Loucy (cell line): Measurements from ENCODE around the gene LTBP2.
A peak's percentile ranks its signal among the peaks of the same experiment; 100 is the strongest.

Experiments used
- H2AFZ ChIP-seq: fragments of 200-600 bp; sonication (generic); 2 replicates; pipeline ENCODE4 v1.6.0; 2016; ENCODE audit warnings: antibody characterized with exemption, mild to moderate bottlenecking, low read length, moderate library complexity
- H3F3A ChIP-seq: fragments of 200-600 bp; 2 replicates; pipeline ENCODE4 v1.6.0; 2016; ENCODE audit warnings: antibody characterized with exemption, low read depth, mild to moderate bottlenecking
- H3K27me3 ChIP-seq: fragments of 200-600 bp; sonication (generic); 2 replicates; pipeline ENCODE4 v1.6.1; 2014; ENCODE audit warnings: low read length, mild to moderate bottlenecking; ENCODE audit not compliant: insufficient read depth, poor library complexity, severe bottlenecking
- H3K36me3 ChIP-seq: fragments of 200-600 bp; sonication (generic); 2 replicates; pipeline ENCODE4 v1.6.1; 2016; ENCODE audit warnings: low read length; ENCODE audit not compliant: insufficient read depth
- H3K4me1 ChIP-seq: fragments of 200-600 bp; sonication (generic); 2 replicates; pipeline ENCODE4 v1.5.1; 2014; ENCODE audit warnings: low read length, mild to moderate bottlenecking; ENCODE audit not compliant: insufficient read depth, poor library complexity, severe bottlenecking
- H3K4me2 ChIP-seq: fragments of 200-600 bp; sonication (generic); 2 replicates; pipeline ENCODE4 v1.6.0; 2014; ENCODE audit warnings: antibody characterized with exemption, low read length, low read depth, mild to moderate bottlenecking; ENCODE audit not compliant: poor library complexity, severe bottlenecking
- H3K4me3 ChIP-seq: fragments of 200-600 bp; sonication (generic); 2 replicates; pipeline ENCODE4 v1.5.1; 2014; ENCODE audit warnings: low read length, mild to moderate bottlenecking, mixed read lengths; ENCODE audit not compliant: poor library complexity, severe bottlenecking
- H3K79me2 ChIP-seq: fragments of 200-600 bp; sonication (generic); 2 replicates; pipeline ENCODE4 v1.6.1; 2014; ENCODE audit warnings: low read length; ENCODE audit not compliant: insufficient read depth
- H3K9ac ChIP-seq: fragments of 200-600 bp; sonication (generic); 2 replicates; pipeline ENCODE4 v1.6.0; 2014; ENCODE audit warnings: mild to moderate bottlenecking, low read depth, low read length, moderate library complexity; ENCODE audit not compliant: poor library complexity, severe bottlenecking
- H3K9me2 ChIP-seq: fragments of 200-600 bp; sonication (generic); replicated peaks from 2 replicates; pipeline ENCODE4 v1.6.1; 2016; ENCODE audit warnings: low read depth, low read length, mixed read lengths
- H3K9me3 ChIP-seq: fragments of 200-600 bp; sonication (generic); 2 replicates; pipeline ENCODE4 v1.6.1; 2014; ENCODE audit warnings: mild to moderate bottlenecking, antibody characterized with exemption, low read length, low read depth; ENCODE audit not compliant: insufficient read depth
- H4K20me1 ChIP-seq: fragments of 200-600 bp; sonication (generic); 2 replicates; pipeline ENCODE4 v1.6.0; 2014; ENCODE audit warnings: antibody characterized with exemption, low read length, mild to moderate bottlenecking; ENCODE audit not compliant: insufficient read depth, poor library complexity, severe bottlenecking
- CTCF ChIP-seq: fragments of 200-600 bp; sonication (generic); conservative IDR thresholded peaks from 2 replicates; pipeline ENCODE4 v1.5.1; 2014; ENCODE audit warnings: mild to moderate bottlenecking, antibody characterized with exemption, low read length
- EZH2phosphoT487 ChIP-seq: fragments of 200-600 bp; IDR thresholded peaks from 2 replicates; pipeline ENCODE4 v1.6.1; 2018; ENCODE audit warnings: antibody characterized with exemption, mild to moderate bottlenecking, moderate library complexity, borderline replicate concordance

Gene LTBP2

GRCh38 chr14:74478996-74479635, 132.9 kb downstream of the LTBP2 start:
- Histone ChIP-seq H3K4me1 (no peaks in the 10 kb centered on the region), H3K27me3 (no peaks in the 10 kb centered on the region), H3K9me3 (no peaks in the 10 kb centered on the region), H3K4me2 (no peak overlapping the region), H3F3A (no peaks in the 10 kb centered on the region), H2AFZ (no peak overlapping the region), H3K4me3 (no peak overlapping the region), H3K9me2 (no peaks in the 10 kb centered on the region), H3K9ac (no peak overlapping the region), H3K79me2 (no peaks in the 10 kb centered on the region), H4K20me1 (no peaks in the 10 kb centered on the region), H3K36me3 (peaks cover 25% of the 10 kb centered on the region)
- TF ChIP-seq EZH2phosphoT487 = no peak
- TF ChIP-seq CTCF = peak; percentile 40; the same call in 1 of the 2 replicates

GRCh38 chr14:74476607-74477006, 135.4 kb downstream of the LTBP2 start:
- Histone ChIP-seq H4K20me1 (no peaks in the 10 kb centered on the region), H2AFZ (no peak overlapping the region), H3K27me3 (no peaks in the 10 kb centered on the region), H3K9ac (no peak overlapping the region), H3K9me3 (no peaks in the 10 kb centered on the region), H3K36me3 (peaks cover 13% of the 10 kb centered on the region; the same call in 1 of the 2 replicates), H3K4me3 (no peak overlapping the region), H3K4me2 (no peak overlapping the region), H3K9me2 (no peaks in the 10 kb centered on the region), H3K79me2 (no peaks in the 10 kb centered on the region), H3K4me1 (no peaks in the 10 kb centered on the region), H3F3A (no peaks in the 10 kb centered on the region)
- TF ChIP-seq CTCF (no peak), EZH2phosphoT487 (no peak)

DNA sequence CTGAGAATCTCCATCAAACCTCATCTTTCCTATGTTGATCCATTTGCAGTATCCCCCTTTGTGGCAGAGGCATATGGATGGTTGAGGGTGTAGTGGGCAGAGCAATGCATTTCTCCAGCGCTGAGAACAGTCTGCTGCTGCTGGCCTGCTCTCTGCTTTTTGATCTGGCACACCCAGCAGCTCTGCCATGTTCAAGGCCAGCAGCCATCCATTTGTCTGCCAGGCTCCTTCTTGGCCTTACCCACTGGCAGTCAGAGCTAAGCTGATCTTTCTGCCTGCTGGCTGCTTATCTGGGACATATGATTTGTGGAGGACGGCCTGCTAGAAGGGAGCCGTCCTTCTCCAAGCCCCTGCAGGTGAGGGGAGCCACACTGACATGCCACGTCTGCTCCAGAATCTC, 135.9 kb downstream of the LTBP2 start:
- H3K27me3 ChIP-seq = no peaks in the 10 kb centered on the region
- no peaks in the 10 kb centered on the region for H4K20me1 ChIP-seq
- no peaks in the 10 kb centered on the region for H3F3A ChIP-seq
- no peaks in the 10 kb centered on the region for H3K4me1 ChIP-seq
- TF ChIP-seq CTCF (no peak), EZH2phosphoT487 (no peak)
- H3K9me2 ChIP-seq = no peaks in the 10 kb centered on the region
- no peak overlapping the region for H2AFZ ChIP-seq
- H3K4me3 ChIP-seq = no peak overlapping the region
- peaks cover 10% of the 10 kb centered on the region; the same call in 1 of the 2 replicates for H3K36me3 ChIP-seq
- H3K4me2 ChIP-seq = no peak overlapping the region
- no peaks in the 10 kb centered on the region for H3K79me2 ChIP-seq
- H3K9ac ChIP-seq = no peak overlapping the region
- H3K9me3 ChIP-seq = no peaks in the 10 kb centered on the region
